Nephron (organoid): Measurements from ENCODE around the gene KBTBD6.
"Not testable (repeated sequence)": the region's sequence is repeated elsewhere in the genome, so short reads cannot be mapped to it uniquely, and the experiment has no call there.

ENCODE experiments used
- H3K27ac Mint-ChIP-seq, 3 experiments: 2 replicates each; pipeline ENCODE4 v1.8.0; 2020; ENCODE audit warnings: mixed read lengths in 3 of 3, mild to moderate bottlenecking in 2 of 3, moderate library complexity in 1 of 3
- H3K27me3 Mint-ChIP-seq: 2 replicates; pipeline ENCODE4 v1.8.0; 2021; ENCODE audit warnings: low read depth, mild to moderate bottlenecking, moderate library complexity, mixed read lengths
- H3K36me3 Mint-ChIP-seq: 2 replicates; pipeline ENCODE4 v1.8.0; 2020; ENCODE audit warnings: low read depth, mixed read lengths
- H3K4me1 Mint-ChIP-seq: 2 replicates; pipeline ENCODE4 v1.8.0; 2020; ENCODE audit warnings: mixed read lengths
- H3K4me3 Mint-ChIP-seq, 3 experiments: 2 replicates each; pipeline ENCODE4 v1.8.0; 2020; ENCODE audit warnings: mild to moderate bottlenecking in 3 of 3, mixed read lengths in 3 of 3, moderate library complexity in 2 of 3
- H3K9me3 Mint-ChIP-seq: 2 replicates; pipeline ENCODE4 v1.8.0; 2020; ENCODE audit warnings: mixed read lengths
- TF ChIP-seq, protein P1 (sequence below), 3 experiments: fragments of 200-600 bp; sonication (generic); IDR thresholded peaks; one replicate each; pipeline ENCODE4 v1.5.0; 2021; ENCODE audit warnings: antibody characterized with exemption in 3 of 3; ENCODE audit not compliant: unreplicated experiment in 3 of 3

Gene KBTBD6, protein sequence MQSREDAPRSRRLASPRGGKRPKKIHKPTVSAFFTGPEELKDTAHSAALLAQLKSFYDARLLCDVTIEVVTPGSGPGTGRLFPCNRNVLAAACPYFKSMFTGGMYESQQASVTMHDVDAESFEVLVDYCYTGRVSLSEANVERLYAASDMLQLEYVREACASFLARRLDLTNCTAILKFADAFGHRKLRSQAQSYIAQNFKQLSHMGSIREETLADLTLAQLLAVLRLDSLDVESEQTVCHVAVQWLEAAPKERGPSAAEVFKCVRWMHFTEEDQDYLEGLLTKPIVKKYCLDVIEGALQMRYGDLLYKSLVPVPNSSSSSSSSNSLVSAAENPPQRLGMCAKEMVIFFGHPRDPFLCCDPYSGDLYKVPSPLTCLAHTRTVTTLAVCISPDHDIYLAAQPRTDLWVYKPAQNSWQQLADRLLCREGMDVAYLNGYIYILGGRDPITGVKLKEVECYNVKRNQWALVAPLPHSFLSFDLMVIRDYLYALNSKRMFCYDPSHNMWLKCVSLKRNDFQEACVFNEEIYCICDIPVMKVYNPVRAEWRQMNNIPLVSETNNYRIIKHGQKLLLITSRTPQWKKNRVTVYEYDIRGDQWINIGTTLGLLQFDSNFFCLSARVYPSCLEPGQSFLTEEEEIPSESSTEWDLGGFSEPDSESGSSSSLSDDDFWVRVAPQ

DNA sequence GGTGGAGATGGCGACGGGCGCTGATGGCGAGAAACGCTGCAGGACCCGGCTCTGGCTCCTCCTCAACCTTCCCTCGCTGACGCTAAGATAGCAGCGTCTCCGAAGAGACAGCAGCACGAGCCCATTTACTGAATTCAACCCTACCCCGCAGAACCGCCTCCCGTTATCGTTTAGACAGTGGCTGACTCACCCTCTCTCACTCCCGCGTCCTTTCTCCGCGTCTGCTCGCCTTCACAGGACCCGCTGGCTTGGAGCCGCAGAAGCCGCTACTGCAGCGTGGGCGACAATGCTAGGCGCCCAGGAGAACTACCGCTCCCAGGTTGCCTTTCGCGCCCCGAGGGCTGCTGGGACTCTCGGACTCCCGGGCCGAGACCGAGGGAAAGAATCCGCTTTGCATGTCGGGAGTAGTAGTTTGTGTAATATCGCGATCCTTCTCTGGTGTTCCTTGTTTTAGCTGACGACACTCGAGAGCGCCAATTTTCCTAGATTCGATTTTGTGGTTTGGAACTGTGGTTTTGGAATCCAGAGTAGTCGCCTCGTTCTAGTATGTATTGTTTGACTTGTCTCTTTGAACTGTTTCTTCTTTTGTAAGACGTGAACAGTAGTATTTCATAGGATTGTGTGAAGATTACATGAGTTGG is at the start of gene KBTBD6:
Gene KBTBD6 (minus strand): TSS at position 291 of the 641 bp plus-strand sequence. CDS start 291 bp downstream, outside the sequence.
- Mint-ChIP-seq H3K4me3 (peak within 1 kb of the TSS; percentile 95 to 100 (median 99)), H3K4me1 (peaks cover 39% of the 10 kb centered on the region), H3K36me3 (peaks cover 21% of the 10 kb centered on the region), H3K27me3 (no peaks in the 10 kb centered on the region), H3K9me3 (peaks cover 2% of the 10 kb centered on the region), H3K27ac (peak within 1 kb of the TSS; percentile 91 to 98 (median 94))
- TF ChIP-seq, protein P1, sequence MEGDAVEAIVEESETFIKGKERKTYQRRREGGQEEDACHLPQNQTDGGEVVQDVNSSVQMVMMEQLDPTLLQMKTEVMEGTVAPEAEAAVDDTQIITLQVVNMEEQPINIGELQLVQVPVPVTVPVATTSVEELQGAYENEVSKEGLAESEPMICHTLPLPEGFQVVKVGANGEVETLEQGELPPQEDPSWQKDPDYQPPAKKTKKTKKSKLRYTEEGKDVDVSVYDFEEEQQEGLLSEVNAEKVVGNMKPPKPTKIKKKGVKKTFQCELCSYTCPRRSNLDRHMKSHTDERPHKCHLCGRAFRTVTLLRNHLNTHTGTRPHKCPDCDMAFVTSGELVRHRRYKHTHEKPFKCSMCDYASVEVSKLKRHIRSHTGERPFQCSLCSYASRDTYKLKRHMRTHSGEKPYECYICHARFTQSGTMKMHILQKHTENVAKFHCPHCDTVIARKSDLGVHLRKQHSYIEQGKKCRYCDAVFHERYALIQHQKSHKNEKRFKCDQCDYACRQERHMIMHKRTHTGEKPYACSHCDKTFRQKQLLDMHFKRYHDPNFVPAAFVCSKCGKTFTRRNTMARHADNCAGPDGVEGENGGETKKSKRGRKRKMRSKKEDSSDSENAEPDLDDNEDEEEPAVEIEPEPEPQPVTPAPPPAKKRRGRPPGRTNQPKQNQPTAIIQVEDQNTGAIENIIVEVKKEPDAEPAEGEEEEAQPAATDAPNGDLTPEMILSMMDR (IDR thresholded peaks at IDR 0.05; ENCODE audit: unreplicated experiment in 3 of 3), result no peak

DNA sequence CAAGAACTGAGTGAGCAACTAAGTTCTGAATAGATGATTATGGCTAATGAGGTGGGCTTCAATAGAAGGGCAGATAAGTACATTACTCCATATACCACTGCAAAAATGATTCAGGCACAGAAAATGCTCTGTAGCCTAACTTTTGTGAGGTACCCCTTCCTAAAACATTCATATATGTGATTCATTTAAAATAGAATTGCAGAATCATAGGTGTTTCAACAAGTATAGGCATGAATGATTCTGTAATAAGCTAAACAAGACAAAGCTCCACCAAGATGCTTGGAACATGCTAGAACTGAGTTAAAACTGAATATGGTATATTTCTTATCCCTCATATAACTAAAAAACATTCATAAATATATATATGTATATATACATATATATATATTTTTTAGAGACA is 49.6 kb upstream of the KBTBD6 start:
- TF ChIP-seq, protein P1 (IDR thresholded peaks at IDR 0.05; ENCODE audit: unreplicated experiment in 3 of 3), result no peak
- peaks cover 2% of the 10 kb centered on the region for H3K9me3 Mint-ChIP-seq
- peaks cover 3% of the 10 kb centered on the region for H3K36me3 Mint-ChIP-seq
- no peaks in the 10 kb centered on the region for H3K27me3 Mint-ChIP-seq
- H3K4me1 Mint-ChIP-seq, result no peaks in the 10 kb centered on the region
- no peak overlapping the region for H3K27ac Mint-ChIP-seq
- no peak overlapping the region for H3K4me3 Mint-ChIP-seq

DNA sequence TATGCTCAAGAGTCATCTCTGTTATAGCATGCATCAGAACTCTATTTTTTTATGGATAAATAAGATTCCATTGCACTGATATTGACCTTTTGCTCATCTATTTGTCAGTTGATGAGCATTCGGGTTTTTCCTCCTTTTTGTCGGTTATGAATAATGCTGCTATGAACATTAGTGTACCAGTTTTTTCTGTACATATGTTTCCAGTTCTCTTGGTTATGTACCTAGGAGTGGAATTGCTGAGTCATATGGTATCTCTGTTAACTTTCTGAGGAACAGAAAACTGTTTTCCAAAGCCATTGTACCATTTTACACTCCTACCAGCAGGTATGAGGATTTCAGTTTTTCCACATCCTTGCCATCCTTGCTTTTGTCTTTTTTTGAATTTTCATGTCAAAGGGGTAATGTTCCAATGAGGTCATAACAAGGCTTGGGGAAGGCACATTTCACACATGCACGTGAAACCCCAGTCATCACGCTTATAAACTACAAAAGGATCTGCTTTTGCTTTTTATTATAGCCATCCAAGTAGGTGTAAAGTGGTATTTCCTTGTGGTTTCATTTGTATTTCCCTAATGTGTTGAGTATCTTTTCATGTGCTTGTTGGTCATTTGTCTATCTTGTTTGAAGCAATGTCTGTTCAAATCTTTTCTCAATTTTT is 47.1 kb upstream of the KBTBD6 start:
- Mint-ChIP-seq H3K4me3 (no peak overlapping the region), H3K9me3 (peaks cover 13% of the 10 kb centered on the region), H3K27me3 (no peaks in the 10 kb centered on the region), H3K4me1 (no peaks in the 10 kb centered on the region), H3K27ac (no peak overlapping the region), H3K36me3 (peaks cover 12% of the 10 kb centered on the region)
- TF ChIP-seq, protein P1 (IDR thresholded peaks at IDR 0.05; ENCODE audit: unreplicated experiment in 3 of 3), result no peak

DNA sequence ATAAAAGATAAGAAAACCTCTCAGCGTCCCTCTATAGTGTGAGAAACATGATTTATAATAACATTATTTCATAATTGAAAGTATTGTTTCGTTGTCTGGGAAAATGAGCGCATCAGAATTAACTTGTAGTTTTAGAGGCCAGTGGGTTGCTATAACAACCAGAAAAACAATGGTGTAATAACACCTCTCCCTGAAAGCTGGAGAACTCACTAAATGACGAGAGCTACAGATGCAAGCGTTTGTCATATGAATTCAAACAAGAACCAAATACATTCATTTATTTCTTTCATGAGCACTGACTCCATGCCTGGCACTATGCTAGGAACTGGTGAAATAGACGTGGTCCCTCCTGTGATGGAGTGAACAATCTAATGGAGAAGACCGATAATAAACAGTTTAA is 45.4 kb upstream of the KBTBD6 start:
- Mint-ChIP-seq H3K4me1 (no peaks in the 10 kb centered on the region), H3K27me3 (no peaks in the 10 kb centered on the region), H3K4me3 (no peak overlapping the region), H3K36me3 (peaks cover 12% of the 10 kb centered on the region), H3K27ac (no peak overlapping the region), H3K9me3 (peaks cover 18% of the 10 kb centered on the region)
- TF ChIP-seq, protein P1 (IDR thresholded peaks at IDR 0.05; ENCODE audit: unreplicated experiment in 3 of 3), result no peak

DNA sequence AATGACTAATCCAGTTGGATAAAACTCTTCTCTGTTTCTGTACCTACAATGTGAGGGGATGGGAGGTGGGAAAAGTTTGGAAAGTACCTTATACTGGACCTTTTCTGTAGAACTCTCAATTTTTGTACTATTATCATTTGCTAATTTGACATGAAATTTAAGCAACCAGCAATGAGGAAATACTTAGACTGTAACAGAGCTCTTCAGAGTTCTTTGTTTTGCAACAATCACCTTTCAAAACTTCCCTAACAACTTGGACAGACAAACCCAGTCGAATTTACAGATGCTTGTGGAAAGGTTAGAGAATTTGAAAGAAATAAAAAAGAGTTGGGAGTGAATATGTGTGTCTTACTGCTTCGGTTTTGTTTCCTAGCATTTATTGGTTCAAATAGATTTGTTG is 45.0 kb upstream of the KBTBD6 start:
- Mint-ChIP-seq H3K27me3 (no peaks in the 10 kb centered on the region), H3K9me3 (peaks cover 18% of the 10 kb centered on the region), H3K27ac (no peak overlapping the region), H3K36me3 (peaks cover 12% of the 10 kb centered on the region), H3K4me3 (no peak overlapping the region), H3K4me1 (no peaks in the 10 kb centered on the region)
- TF ChIP-seq, protein P1 (IDR thresholded peaks at IDR 0.05; ENCODE audit: unreplicated experiment in 3 of 3), result no peak

DNA sequence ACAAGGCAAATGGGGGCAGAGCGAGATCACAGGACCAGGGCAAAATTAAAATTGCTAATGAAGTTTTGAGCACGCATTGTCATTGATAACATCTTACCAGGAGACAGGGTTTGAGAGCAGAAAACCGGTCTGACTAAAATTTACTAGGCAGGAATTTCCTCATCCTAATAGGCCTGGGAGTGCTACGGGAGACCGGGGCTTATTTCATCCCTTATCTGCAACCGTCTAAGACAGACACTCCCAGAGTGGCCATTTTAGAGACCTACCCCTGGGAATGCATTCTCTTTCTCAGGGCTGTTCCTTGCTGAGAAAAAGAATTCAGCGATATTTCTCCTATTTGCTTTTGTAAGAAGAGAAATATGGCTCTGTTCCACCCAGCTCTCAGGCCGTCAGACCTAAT is 43.0 kb upstream of the KBTBD6 start:
- not testable (repeated sequence) for H3K27me3 Mint-ChIP-seq, H3K4me3 Mint-ChIP-seq, H3K27ac Mint-ChIP-seq, H3K4me1 Mint-ChIP-seq
- Mint-ChIP-seq H3K36me3 (peaks cover 12% of the 10 kb centered on the region), H3K9me3 (peaks cover 18% of the 10 kb centered on the region)
